Stimulated activated CD4-positive, alpha-beta T cell treated with anti-CD3 and anti-CD28 coated beads, TNF-alpha, amount 100 ng/mL, for 48 hours (primary cell): Measurements from ENCODE around the gene SLC26A6.

ENCODE experiments used
- DNase-seq, 3 donors: peaks; one replicate each; pipeline ENCODE4 v3.0.0-alpha.2; 2020; ENCODE audit warnings: low read depth in 3 of 3

The SLC26A6 gene

DNA sequence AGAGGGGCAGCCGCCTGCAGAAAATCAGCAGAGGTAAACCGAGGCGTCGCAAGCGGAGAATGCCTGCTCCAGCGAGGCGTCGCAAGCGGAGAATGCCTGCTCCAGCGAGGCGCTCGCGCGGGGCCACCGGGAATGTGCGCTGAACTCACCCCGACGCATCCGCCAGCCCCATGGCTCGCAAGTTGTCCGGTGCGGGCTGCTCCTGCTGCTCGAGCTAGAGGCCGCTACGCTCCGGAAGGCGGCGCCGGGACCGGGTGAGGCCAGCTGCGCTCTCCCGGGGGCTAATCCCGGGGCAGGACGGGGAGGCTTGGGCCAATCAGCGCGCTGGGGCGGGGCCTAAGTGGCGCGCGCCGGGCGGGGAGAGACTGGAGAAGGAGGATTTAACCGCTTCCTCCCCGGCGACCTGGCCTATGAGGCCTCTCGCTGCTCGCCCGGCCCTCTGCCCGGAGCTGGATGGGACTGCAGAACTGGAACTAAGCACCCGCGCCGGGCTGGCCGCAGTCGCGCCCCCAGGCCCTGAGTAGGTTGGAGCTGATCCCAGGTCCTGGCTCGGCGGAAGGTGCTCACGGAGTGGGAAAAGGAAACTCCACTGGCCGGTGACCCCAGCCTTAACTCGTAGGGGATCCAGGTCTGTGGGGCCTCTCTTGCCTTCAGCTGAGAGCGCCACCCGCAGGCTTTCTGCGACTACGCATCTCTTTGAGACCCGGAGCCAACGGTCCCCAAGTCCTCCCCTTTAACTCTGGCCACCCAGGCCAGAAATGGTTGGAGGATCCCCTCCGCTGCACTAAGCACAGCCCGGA lies at the start of gene SLC26A6:
TSS of gene SLC26A6 (minus strand) at position 240 of the 800 bp plus-strand sequence. CDS start at position 172, 68 bp downstream.
- peak; percentile 89 to 94 (median 94) for DNase-seq

DNA sequence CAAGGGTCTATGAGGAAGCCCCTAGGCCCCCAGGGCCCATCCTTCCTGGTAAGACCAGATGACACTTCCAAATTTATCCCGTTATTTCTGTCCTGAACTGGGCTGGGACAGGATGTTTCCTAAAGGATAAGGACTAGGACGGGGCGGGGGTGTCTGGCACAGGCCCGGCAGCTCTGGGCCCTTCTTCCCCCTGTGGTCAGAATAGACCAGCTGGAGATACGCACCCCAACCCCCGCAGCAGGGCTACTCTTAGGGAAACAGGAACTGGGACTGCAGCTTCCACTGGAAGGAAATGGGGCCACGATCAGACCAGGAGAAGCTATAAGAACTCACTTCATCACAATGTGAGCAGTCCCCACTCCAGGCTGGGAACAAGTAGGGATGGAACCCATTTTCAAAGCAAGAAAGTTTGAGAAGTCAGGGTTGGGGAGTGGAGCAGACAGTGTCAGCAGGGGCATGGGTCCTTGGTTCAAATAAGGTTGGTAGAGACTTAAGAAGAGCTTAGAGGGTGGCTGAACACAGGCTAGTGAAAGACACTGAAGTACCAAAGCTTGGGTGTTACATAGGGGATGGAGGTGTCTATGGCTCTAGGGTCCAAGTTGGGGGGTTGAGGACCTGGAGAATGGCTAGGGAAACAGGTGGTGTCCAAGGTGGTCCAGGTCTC lies 49.4 kb upstream of the SLC26A6 start:
- DNase-seq, result no peak

DNA sequence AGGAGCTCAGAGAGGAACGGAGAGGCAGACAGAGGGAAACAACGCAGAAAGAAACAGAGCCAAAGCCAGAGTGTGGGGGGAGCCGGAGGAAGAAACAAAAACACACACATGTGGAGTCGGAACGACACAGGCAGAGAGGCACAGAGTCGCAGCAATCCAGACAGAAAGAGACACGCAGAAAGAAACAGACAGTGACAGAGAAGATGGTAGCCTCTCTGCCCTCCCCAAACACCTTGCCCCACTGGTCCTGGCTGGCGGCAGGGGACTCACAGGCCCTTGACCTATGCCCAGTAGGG lies 48.7 kb upstream of the SLC26A6 start:
- no peak for DNase-seq

DNA sequence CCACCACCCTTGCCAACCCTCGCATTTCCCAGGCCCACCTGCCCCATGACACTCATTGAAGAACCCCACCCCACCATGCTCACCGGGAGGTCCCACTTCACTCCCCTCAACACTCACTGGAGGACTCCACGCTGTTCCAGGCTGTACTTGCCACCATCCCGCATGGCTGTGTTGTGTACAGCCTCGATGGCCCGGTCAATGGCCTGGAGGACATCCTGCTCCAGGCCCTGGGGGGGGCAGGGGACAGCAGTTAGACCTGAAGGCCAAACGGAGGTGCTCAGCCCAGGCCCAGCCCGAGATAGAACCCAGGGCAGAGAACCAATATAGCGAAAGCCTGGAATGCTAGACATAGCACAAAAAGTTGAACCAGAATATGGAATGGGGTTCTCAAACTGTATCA lies 47.5 kb upstream of the SLC26A6 start:
- no peak for DNase-seq

- no peak for DNase-seq
Observed at GRCh38 chr3:48681974-48682610, 46.8 kb upstream of the SLC26A6 start.

GRCh38 chr3:48681541-48681880 lies 46.2 kb upstream of the SLC26A6 start:
- no peak for DNase-seq

DNA sequence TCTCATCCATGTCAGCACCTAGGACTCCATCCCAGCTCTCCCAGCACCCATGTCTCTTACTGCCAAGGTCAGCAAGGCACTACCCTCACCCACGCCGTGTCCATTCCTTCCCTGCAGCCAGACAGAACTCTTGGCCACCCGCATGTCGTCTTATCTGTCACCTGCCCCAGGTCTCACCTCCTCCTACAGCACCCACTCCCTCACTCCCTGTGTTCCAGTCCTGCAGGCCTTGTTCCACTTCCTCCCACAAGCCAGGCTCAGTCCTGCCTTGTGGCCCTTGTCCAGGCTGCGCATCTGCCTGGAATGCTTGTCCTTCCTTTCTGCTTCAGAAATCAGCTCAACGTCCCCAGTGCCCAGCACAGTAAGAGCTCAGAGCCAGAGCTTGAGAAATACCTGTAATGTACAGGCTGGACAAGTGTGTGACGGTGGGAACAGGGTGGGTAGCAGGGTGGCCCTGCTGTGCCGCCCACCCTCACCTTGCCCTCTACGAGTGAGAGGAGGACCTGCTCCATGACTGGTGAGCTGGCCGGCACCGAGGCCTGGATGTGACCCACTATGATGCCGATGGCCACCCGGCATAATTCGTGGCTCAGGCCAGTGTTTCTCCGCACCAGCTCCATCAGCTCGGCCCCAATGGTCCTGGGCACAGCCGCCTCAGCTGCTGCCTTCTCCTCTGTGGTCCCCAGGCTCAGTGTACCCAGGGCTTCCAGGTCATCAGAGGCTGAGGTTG lies 45.7 kb upstream of the SLC26A6 start:
- no peak for DNase-seq

DNA sequence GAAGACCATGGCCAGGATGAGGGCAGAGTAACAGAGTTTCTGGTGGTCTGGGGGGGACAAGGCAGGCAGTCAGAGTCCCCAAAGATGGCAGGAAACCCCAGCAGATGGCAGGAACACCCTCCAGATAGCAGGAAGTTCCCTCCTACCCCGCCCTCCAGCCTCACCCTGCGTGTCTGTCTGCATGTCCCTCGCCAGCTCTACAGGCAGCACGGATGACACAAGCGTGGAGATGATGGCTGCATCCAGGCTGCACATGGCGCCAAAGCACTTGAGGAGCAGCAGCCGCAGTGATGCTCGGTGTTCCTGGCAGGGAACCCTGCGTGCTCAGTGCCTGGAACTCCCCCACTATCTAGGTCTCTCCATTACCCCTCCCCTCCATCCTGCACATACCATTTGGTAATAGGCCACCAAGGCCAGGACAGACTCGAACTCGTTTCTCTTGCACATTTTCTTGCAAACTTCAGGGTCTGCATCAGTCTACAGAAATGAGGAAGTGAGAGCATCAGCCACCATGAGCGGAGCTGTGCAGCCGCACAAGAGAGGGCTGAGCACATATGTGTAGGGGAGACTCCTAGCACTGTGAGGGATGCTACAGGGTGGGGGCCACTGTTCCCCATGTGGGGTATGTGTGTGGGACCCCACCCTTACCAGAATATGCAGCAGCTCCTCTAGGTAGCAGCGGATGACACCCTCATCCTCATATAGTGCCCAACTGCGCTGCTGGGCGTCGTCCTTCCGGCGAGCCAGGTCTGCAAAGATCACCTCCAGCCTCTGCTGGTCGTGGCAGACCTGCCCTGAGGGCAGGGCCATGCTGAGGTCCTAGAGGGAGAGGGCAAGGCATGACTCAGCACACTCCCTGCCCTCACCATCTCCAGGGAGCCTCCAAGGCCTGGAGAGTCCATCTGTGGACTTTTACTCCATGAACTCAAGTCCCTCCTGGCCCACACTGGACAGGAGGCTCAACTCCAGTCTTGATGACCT lies 44.4 kb upstream of the SLC26A6 start:
- DNase-seq, result no peak

DNA sequence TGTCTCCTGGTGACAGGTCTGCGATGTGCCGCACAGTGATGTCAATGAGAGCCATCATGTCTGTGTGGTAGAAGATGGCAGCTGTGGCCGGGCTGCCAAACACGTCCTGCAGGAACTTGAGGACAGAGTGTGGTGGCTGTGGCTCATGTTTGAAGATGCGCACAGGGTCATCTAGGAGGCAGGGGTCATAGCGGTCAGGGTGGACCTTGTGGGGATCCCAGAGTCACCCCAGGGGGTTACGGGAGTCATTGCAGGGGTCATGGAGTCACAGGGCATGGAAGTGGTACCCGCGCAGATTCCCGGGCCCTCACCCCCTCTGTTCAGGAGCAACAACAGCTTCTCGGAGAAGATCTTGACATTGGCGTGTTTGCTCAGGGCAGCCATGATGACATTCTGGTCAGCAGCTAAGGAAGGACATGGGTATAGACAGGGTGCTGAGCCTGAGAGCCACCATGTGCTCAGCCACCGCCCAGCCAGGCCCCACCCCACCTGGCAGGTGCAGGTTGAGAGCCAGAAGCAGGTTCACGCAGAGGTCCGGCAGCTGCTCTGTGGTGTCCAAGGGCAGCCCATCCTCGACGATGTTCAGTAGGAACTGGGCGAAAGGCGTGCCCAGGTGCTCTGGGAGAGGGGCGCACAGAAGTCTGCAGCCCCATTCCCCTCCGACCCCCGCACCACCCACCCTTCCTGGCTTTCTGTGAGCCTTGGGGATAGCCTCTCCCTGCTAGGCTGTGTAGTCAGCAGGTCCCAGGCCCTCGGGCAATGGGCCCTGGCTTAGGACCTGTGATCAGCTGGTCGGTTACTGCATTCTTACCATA lies 43.5 kb upstream of the SLC26A6 start:
- no peak for DNase-seq

DNA sequence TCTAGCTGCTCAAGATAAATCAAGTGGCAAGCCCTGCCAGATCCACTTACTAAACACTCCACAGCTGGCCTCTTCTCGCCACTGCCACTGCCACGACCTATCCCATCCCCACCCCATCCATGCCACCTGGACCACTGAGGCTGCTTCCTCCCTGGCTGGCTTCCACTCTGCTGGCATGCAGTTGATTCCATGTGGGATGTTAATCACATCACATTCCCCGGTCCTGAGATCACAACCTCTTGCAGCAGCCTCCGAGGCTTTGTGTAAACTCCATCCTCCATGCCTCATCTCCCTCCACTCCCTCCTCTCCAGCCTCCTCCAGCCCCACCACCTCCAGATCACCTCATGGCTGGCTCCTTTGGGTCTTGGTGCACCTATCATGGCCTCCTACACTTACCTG lies 42.8 kb upstream of the SLC26A6 start:
- DNase-seq, result no peak

DNA sequence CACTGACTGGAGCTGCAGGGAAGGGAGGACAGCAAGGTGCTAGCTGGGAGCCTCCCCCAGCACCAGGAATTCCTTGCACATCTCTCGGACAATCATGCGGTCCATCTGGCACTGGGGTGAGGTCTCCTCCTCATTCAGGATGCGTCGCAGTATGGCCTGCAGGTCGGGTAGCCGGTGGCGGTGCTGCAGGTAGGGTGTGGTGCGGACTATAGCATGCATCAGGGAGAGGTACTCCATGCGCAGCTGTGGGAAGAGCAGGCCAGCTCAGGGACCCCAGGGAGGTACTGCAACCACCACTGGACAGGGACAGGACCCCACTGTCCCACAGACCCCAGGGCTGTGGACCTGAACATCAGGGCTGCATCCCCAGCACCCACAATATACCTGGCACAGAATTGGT lies 39.2 kb upstream of the SLC26A6 start:
- DNase-seq, result no peak

- DNase-seq, result no peak
Observed at GRCh38 chr3:48672522-48672921, 37.3 kb upstream of the SLC26A6 start.

DNA sequence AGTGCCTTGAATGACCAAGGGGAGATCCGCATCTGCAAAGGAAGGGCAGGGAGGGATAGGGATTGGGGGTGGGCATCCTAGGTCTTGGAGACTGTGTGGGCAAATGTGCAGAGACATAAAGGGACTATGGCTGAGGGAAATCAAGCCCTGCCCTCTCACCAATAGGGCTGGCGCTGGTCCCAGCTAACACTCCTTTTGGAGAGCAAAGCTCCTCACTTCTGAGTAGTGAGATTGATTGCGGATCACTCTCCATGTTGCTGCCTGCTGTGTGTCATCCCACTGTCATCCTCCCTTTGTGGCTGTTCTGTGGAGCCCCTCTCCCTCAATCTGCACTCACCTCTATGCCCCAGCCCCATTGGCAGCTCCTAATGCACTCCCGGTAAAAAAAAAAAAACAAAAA lies 29.7 kb upstream of the SLC26A6 start:
- no peak for DNase-seq

DNA sequence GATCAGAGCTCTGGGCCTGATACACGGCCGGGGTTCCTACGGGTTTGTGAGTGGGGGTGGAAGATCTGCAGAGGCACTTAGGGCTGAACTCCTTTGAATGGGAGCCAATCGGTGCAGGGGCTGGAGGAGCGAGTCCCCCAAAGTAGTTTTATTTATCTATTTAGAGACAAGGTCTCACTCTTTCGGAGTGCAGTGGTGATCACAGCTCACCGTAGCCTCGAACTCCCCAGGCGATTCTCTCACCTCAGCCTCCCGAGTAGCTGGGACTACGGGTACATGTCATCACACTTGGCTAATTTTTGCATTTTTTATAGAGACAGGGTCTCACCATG lies 29.0 kb upstream of the SLC26A6 start:
- no peak for DNase-seq

DNA sequence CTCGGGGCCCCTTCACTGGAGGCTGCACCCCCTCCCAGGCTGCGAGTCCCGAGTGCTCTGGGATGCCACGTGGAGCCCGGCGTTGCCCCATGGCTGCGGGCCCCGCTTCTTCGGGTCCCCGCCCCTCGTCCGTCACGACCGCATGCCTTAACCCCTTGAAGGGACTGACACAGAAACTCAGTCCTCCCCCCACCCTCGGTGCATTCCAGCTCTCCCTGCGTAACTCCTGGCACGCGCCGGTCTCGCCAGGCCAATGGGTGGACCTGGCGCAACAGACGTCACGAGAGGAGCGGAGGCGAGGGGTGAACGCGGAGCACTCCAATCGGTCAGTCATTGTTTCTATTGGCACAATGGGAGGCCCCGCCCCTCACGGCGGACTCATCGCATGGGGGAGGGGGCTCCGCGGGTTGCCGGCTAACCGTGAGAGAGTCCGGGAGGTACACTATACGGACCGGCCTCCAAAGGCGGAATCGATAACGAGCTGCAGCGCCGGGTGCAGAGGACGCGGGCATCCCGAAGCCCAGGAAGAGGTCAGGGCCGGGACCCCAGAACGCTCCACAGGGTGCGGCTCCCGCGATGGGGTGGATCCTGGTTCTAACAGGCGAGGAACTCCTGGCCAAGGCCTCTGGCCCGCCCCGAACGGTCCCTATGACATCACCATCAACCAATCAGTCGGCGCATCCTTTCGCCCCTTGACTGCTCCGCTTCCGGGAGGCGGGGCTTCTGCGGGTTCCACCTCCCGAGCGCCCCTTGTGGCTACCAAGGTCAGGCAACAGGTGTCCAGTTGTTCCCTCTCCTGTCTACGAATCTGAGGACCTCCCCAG lies 28.4 kb upstream of the SLC26A6 start:
- peak; percentile 90 to 92 (median 91) for DNase-seq

DNA sequence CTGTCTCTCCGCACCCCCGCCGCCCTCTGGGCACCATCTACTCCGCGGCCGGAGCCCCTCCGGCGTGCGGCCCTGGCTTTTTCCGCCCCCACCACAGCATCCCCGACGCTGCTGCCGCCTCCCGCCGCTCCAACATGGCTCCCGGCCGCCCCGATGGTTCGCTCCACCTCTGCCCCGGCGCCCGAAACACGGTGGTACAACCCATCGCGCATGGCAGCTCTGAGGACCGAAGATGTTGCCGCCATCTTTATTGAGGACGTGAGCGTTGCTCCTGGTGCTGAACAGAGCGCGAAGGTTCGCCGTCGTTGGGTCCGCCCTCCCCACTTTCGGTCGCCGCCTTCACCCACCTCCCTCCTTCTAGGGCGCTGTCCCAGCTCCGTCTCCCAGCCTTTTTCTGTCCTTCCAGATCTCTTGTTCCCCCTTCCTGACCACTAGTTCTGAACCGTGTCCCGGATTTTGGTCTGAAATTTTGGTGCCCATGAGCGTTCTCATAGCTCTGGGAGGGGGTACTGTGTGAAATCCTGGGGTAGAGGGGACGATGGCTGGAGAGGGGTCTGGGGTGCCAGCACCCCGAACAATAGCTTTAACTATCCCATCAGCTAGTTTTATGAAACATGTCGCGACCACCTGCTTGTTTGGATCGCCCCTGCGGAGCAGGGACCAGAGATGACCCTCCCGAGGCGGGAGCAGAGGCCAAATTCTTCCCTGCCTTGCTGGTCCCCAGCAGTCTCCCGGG lies 27.7 kb upstream of the SLC26A6 start, which contains the start of gene CELSR3:
TSS of gene CELSR3 (minus strand) at position 134 of the 736 bp plus-strand sequence. CDS start 252 bp downstream, outside the sequence.
- DNase-seq, result peak; percentile 48 to 59 (median 51)

DNA sequence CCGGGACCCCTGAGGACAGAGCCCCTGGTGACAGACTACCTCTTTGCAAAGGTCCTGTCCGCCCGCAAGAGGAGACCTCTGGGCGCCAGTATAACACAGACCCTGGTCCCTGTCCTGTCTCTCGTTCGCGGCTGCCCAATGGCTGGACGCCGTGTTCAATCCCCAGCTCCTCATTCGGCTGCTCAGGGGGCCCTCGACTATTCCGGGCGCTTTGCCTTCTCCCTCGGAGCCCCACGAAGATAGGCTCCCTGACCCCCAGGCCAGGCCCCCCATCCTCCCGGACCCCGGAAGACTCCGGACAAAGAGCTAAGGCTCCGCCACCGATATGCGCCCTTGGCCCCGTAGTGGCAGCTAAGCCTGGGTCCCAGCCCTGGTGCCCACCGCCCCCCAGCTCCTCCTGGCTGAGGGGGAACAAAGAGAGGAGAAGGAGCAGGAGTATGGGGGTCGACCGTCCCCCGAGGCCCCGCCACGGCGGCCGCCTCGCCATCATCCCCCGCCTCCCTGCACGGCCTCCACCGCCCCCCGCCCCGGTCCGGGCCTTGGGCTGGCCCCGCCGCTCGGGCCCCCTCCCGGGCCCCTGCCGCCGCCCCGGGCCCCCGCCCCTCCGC lies 27.0 kb upstream of the SLC26A6 start:
- DNase-seq, result no peak

GRCh38 chr3:48661501-48662144 lies 26.4 kb upstream of the SLC26A6 start:
- DNase-seq, result peak; percentile 40 to 57 (median 53)
